H1 (cell line): ENCODE data around the gene CHST8. TPM values are rescaled to one million over a fixed set of nuclear protein-coding genes. Genes with fewer than 3 reads are reported as not detected.

Source experiments
- ASH2L ChIP-seq: fragments of 200-600, 300-600 bp; sonication (generic); IDR thresholded peaks from one replicate; pipeline ENCODE4 v1.7.1; 2017; ENCODE audit warnings: low read length
- CHD7 ChIP-seq: fragments of 300-600 bp; sonication (generic); IDR thresholded peaks from 2 replicates; pipeline ENCODE4 v1.7.1; 2012; ENCODE audit warnings: low read length, moderate library complexity, mild to moderate bottlenecking, inconsistent platforms; ENCODE audit not compliant: insufficient replicate concordance
- HDAC6 ChIP-seq: IDR thresholded peaks from one replicate; pipeline ENCODE4 v1.7.1; 2012; ENCODE audit warnings: low read depth, mild to moderate bottlenecking, inconsistent platforms, low read length, moderate library complexity
- SIRT6 ChIP-seq: IDR thresholded peaks from one replicate; pipeline ENCODE4 v1.7.1; 2012; ENCODE audit warnings: low read length, inconsistent platforms
- SP1 ChIP-seq: IDR thresholded peaks from 2 replicates; pipeline ENCODE4 v1.6.1; 2011; ENCODE audit warnings: low read depth, low read length
- TBP ChIP-seq: IDR thresholded peaks from 2 replicates; pipeline ENCODE4 v1.6.1; 2011; ENCODE audit warnings: low read depth, low read length, improper control_type of control experiment
- polyA plus RNA-seq, 7 experiments: library from polyadenylated mRNA; depleted of rRNA in 3 of 7; stranded (reverse) in 5 of 7; unstranded in 2 of 7; fragments of >200 nt in 5 of 7; fragments of 200-250 nt in 2 of 7; gene quantifications; 1 replicate in 5 of 7; 2 replicates in 1 of 7; 4 replicates in 1 of 7; pipeline versions ENCODE4 v1.2.1 to v1.2.3, GENCODE V29; 2011 to 2013; ENCODE audit warnings: missing spikeins in 2 of 7, mixed read lengths in 2 of 7
- total RNA-seq: library from RNA; stranded (reverse); fragmentation: NEBNext Ultra II Directional; extraction: Animal tissue kit (Norgen Biotek cat#: 25700); gene quantifications from 2 replicates; pipeline ENCODE4 v1.2.1, GENCODE V29; 2021

Gene CHST8
- total and polyA plus RNA-seq, 2 of the 8 experiments (the other 6 are each of a cell fraction or from before 2014, with no cell fraction given), result 10.8 to 28.2 TPM

DNA sequence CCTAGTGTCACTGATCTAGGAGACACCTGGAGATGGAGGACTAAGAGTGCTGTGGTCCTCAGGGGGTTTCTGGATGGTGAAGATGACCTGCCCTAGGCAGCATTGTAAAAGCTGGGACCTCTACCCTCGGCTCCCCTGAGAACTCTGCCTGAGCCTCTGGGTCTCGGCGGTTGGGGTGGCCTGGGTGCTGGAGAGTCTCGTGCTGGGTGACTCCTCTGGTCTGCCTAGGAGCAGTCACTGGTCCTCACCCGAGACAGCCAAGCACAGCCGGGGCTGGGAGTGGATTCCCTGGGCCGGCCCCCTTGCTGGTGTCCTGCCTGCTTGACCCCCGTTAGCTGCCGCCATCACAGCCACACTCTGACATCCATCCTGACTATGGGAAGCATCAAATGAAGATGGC is 181.6 kb downstream of the CHST8 start (continued):
- TF ChIP-seq CHD7 (no peak), SP1 (no peak), SIRT6 (no peak), ASH2L (no peak), TBP (no peak), HDAC6 (no peak)
